ENCODE results near the gene VANGL2. TPM values are rescaled to one million over a fixed set of nuclear protein-coding genes. Genes with fewer than 3 reads are reported as not detected.

The VANGL2 gene
- total and polyA plus RNA-seq, 2 of the 8 experiments (the other 6 are each of a cell fraction or from before 2014, with no cell fraction given) = 62.5 to 118 TPM

- Histone ChIP-seq H3K27ac (ENCODE audit: low read depth, low read length) (no peak overlapping the region), H2AK5ac (ENCODE audit: low read depth, low read length) (no peak overlapping the region), H3K4me3 (ENCODE audit: extremely low read depth in 1 of 4, insufficient read depth in 2 of 4, low read depth in 3 of 4, low read length in 4 of 4) (no peak overlapping the region), H3K79me1 (ENCODE audit: low read depth, low read length) (no peaks in the 10 kb centered on the region), H3K18ac (ENCODE audit: extremely low read depth, low read length) (no peak overlapping the region), H3K23me2 (ENCODE audit: low read depth, low read length) (no peaks in the 10 kb centered on the region), H3K4me1 (replicated peaks in 1 of 4; ENCODE audit: control insufficient read depth in 3 of 4, insufficient read depth in 4 of 4, low read length in 3 of 4) (peaks cover 0 to 6% (median 2%) of the 10 kb centered on the region in 4 experiments; a peak in 3 of 7 replicates), H3K23ac (ENCODE audit: insufficient read length) (no peak overlapping the region), H4K20me1 (replicated peaks in 1 of 2; ENCODE audit: control insufficient read depth in 1 of 2, insufficient read depth in 2 of 2, low read length in 2 of 2) (no peaks in the 10 kb centered on the region), H2BK120ac (replicated peaks; ENCODE audit: low read depth, low read length) (no peak overlapping the region), H2BK12ac (ENCODE audit: low read depth, low read length) (no peak overlapping the region), H3K14ac (ENCODE audit: insufficient read length) (no peak overlapping the region), H2BK15ac (ENCODE audit: low read length) (no peak overlapping the region), H4K8ac (ENCODE audit: extremely low read depth, insufficient read depth, low read length) (no peak overlapping the region), H3K9me3 (ENCODE audit: insufficient read depth in 2 of 2, low read depth in 1 of 2, low read length in 1 of 2) (no peaks in the 10 kb centered on the region), H2BK5ac (ENCODE audit: low read depth, low read length) (no peak overlapping the region), H3K79me2 (ENCODE audit: control insufficient read depth in 1 of 2, insufficient read depth in 2 of 2, low read length in 2 of 2) (no peaks in the 10 kb centered on the region), H3K56ac (replicated peaks; ENCODE audit: insufficient read length, low read depth, low read length) (no peak overlapping the region), H3K27me3 (replicated peaks in 1 of 4; ENCODE audit: control insufficient read depth in 3 of 4, extremely low read depth in 1 of 4, insufficient read depth in 3 of 4, low read length in 3 of 4) (no peaks in the 10 kb centered on the region), H3K4me2 (ENCODE audit: insufficient read depth in 1 of 2, low read depth in 2 of 2, low read length in 2 of 2) (no peak overlapping the region), H3K4ac (replicated peaks; ENCODE audit: insufficient read length, low read depth, low read length) (no peak overlapping the region), H2AFZ (ENCODE audit: low read length) (no peak overlapping the region), H3K9ac (replicated peaks in 1 of 4; ENCODE audit: extremely low read depth in 1 of 4, low read depth in 3 of 4, low read length in 3 of 4) (no peak overlapping the region), H2BK20ac (ENCODE audit: low read length) (no peak overlapping the region), H3K36me3 (ENCODE audit: control insufficient read depth in 2 of 4, insufficient read depth in 4 of 4, low read length in 3 of 4) (no peaks in the 10 kb centered on the region), H4K5ac (ENCODE audit: insufficient read length, low read depth, low read length) (no peak overlapping the region), H4K91ac (replicated peaks; ENCODE audit: insufficient read length, low read length) (no peak overlapping the region)
- ChIA-PET POLR2A (ENCODE audit: partially characterized antibody) (no interaction called here), CTCF (ENCODE audit: partially characterized antibody) (interaction anchor here (0.6 to 0.8 kb wide), 2 partner anchors 19 to 151 kb away, joined by 3 read pairs; no protein-coding TSS in a partner anchor)
- no peak for FAIRE-seq
- DNase-seq (ENCODE audit: low read depth in 1 of 2, low spot score in 2 of 2) = no peak
- WGBS, 2 experiments (ENCODE audit: extremely low coverage in 1 of 2, insufficient coverage in 1 of 2, insufficient read length in 1 of 2, insufficient replicate concordance in 2 of 2, low coverage in 1 of 2, low lambda C conversion rate in 2 of 2, missing lambda C conversion rate in 1 of 2) = 95% methylated on average over 1 of the region's 1 CpG; no CpG with 5 or more reads in 1 of the 2 experiments
- TF ChIP-seq ASH2L (IDR thresholded peaks at IDR 0.05; ENCODE audit: low read length) (no peak), CTCF (IDR thresholded peaks at IDR 0.05; ENCODE audit: control extremely low read depth in 1 of 3, insufficient read depth in 1 of 3, low read depth in 1 of 3, low read length in 3 of 3) (no peak), POU5F1 (IDR thresholded peaks at IDR 0.05; ENCODE audit: low read depth, low read length) (no peak), CTBP2 (IDR thresholded peaks at IDR 0.05; ENCODE audit: borderline replicate concordance, insufficient read depth, insufficient read length, low read length) (no peak), BCL11A (IDR thresholded peaks at IDR 0.05; ENCODE audit: low read depth in 2 of 2, low read length in 2 of 2) (no peak), CBX5 (IDR thresholded peaks at IDR 0.05; ENCODE audit: low read depth, low read length) (no peak), SP4 (IDR thresholded peaks at IDR 0.05; ENCODE audit: low read length) (no peak), SP2 (IDR thresholded peaks at IDR 0.05; ENCODE audit: low read length) (no peak), SIX5 (IDR thresholded peaks at IDR 0.05; ENCODE audit: low read depth, low read length) (no peak), KDM1A (IDR thresholded peaks at IDR 0.05; ENCODE audit: borderline replicate concordance, low read length) (no peak), RBBP5 (IDR thresholded peaks at IDR 0.05; ENCODE audit: borderline replicate concordance, low read depth, low read length) (no peak), KDM4A (IDR thresholded peaks at IDR 0.05; ENCODE audit: low read depth, low read length, severe bottlenecking) (no peak), SIRT6 (IDR thresholded peaks at IDR 0.05; ENCODE audit: low read length) (no peak)
Observed at GRCh38 chr1:160455153-160455517, 54.8 kb downstream of the VANGL2 start.
